Cerebellar cortex (tissue), 1 donor: Measurements from ENCODE around the gene HOXB5.

Experiments
- DNase-seq: peaks from one replicate; pipeline ENCODE4 v3.0.0-alpha.2; 2015; ENCODE audit warnings: low spot score

The HOXB5 gene

DNA sequence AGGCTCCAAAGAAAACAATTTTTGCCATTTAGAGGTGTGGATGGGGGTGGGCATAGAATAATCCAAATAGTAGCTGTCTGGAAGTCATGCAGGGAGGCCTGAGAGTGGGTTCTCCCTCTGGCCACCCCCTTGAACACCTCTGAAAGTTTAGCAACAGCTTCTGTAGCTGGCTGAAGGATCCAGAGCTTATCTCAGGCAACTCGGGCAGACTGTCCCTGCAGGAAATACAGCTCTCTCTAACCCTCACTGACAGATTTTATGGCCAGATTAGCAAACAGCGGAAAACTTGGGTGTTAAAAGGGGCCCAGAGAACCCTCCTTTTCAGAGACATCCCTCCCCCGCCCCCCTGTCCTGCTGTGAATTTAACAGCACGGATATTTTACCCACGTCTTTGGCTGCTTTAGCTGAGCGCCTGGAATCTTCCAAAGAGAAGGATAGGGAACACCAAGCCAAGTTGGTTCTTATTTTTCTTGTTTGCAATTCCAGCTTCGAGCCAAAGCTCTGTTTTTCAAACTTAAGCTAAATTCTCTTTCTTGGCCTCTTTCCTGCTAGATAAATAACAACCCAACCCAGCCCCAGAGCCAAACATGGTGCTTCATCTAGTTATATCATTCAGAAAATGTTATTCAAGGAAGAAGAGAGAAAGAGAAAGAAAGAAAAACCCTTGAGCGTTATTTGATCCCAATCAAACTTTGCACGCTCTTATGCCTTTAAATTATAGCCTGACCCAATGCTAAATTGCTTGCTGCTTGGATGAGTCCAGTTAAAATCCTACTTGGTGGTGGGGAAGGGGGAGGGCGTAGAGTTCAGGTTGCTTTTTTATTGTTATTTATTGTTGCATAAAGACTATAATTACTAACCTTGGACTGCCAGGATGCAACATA is 46.4 kb downstream of the HOXB5 start:
- DNase-seq = no peak

DNA sequence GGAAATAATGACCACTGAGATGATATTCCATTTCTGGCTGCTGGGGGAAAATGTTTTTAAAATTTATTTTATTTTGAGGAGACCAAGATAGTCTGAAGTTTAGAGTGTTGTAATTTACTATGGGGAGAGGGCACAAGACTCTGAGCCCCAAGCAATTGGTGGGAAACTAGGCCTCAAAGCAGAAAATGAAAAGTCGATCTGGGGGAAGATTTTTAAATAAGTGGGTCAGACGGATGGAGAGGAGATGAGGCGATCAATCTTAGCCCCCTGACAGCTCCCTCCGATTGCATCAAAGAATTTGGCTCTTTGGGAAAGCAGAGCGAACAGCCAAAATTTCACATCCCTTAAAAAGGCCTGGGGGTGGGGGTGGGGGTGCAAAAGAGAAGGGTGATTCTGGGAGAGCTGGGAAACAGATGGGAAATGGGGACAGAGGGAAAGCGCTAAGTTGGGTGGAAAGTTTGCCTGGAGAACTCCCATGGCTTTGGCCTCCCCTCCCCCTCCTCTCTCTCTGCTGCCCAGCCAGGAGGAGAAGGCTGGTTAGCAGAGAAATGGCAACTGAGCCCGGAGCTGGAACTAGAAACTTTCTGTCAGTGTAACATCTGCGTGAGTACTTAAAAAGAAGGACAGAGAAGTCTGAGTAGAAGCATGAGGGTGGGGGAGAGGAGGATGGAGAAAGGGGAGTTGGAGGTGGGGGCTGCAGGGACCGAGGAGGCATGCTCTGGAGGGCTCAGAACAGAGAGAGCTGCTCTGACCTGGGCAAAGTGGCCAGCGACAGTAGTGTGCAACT is 47.2 kb downstream of the HOXB5 start:
- peak; percentile 52 for DNase-seq

DNA sequence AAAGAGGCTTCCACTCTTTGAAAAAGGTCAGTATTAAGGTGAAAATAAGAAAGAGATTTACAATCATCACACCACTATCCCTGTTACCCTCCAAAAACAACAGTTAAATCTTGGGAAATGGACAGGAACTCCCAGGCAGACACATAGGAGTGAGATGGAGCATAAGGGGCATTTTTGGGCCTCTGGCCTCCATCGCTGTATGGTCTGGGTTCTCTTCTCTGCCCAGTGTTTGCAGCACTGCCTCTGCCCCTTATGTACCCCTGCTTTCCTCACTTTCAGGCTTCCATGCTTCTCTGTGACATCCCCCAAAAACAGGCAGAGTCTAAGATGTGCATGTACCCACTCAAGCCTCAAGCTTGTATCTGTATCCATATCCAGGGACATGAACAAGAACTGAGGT is 48.0 kb downstream of the HOXB5 start:
- no peak for DNase-seq

DNA sequence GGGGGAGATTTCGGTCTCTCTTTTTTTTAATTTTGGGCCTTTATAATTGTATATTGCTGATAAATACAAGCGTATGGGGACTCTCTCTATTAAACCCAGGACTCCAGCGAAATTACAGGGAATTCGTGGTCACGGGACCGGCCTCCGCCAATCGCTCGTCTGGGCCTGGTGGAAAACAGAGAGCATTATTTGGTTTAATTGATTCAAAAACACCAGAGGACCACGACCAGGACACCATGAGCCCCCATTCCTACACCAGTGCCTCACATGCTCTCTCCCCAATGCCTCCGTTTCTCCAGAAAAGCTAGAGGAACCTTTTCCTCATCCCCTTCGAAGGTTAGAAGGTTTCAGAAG is 48.6 kb downstream of the HOXB5 start, which contains the start of gene HOXB2:
TSS of gene HOXB2 (minus strand) at position 88 of the 354 bp plus-strand sequence. CDS start 198 bp downstream, outside the sequence.
- no peak for DNase-seq

DNA sequence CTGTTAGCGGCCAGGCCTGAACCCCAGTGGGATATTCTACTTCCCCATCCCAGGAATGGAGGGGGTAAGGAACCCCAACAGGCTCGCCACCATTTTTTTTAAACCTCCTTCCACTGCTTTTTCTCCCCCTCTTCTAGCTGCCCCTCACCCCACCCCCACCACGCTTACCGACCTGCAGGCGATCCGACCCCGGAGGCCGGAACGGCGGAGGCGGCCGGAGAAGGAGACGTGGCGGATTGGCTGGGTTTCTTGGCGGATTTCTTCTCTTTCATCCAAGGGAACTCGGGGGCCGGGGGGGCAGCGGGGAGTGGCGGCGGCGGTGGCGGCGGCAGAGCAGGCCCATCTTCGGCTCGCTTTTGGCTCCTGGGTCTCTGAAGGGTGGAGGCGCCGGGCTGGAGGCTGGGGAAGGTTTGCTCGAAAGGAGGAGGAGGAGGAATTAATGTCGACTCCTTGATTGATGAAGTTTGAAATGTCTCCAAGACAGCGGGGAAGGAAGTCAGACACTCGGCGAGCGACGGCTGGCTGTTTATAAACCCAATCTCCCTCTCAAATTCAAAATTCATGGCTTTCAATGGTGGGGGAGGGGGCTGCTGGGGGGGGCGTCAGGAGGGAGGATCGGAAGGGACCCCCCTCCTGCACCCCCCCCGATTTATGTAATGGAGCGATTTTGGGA is 49.1 kb downstream of the HOXB5 start:
- no peak for DNase-seq

DNA sequence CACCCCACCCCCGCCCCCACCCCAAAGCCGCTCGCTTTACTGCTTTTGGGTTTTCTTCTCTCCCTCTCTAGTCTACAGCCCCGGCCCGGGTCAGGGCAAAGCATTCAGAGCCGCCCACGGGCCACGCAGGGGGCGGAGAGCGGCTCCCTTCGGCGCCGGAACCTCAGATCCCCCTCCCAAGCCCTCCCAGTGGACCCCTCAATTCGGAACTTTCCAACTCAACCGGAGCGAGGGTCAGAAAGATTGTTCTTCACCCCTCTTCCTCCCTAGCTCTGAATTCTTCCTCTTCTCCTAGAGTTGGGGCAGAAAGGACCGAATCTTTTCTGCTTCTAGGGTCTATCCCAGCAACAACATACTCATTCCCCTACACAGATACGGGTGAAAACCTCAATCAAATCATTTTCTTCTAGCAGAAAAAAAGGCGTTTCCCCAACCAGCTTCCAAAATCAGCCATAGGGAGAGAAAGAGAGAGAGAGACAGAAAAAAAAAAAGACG is 49.7 kb downstream of the HOXB5 start:
- no peak for DNase-seq

DNA sequence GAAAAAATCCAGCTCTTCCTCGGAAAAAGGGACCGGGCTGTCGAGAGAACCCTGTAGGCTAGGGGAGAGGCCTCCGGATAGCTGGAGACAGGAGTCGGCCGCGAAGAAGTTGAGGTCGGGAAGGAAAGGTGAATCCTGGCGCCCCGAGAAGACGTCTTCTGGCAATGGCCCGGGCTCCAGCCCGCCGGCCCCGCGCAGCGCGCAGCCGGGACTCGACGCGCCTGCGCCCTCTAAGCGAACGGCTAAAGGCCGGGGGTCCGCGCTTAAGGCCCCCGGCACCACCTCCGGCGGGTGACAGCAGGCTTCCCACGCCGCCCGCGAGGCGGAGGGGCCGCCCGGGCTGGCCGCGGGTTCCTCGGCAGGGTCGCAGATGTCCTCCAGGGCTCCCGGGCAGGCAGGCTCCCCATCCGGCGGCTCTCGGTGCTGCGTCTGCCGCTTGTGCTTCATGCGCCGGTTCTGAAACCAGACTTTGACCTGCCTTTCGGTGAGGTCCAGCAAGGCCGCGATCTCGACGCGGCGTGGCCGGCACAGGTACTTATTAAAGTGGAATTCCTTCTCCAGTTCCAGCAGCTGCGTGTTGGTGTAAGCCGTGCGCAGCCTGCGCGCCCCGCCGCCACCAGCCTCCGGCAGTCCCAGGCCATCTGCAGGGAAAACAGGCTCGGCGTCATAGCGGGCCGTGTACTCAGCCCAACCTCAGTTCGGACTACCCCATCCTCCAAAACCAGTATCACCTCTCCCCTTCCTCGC is 50.3 kb downstream of the HOXB5 start:
- no peak for DNase-seq

DNA sequence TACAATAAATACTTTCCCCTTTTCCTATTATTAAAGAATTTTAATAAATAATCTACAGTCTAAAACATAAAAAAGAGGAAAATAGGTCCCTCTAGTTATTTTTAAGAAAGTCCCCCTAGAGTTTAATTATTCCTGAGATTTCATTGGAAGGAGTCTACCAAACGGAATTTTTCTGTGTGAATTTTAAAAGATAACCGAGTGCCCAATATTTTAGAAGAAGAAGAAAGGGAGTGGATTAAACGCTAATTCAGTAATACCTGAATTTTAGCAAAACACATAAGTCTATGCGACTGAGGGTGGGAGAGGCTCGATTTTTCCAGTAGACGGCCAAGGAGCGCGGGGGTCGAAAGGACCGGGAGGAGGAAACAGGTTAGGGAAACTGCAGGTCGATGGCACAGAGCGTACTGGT is 50.9 kb downstream of the HOXB5 start:
- no peak for DNase-seq

DNA sequence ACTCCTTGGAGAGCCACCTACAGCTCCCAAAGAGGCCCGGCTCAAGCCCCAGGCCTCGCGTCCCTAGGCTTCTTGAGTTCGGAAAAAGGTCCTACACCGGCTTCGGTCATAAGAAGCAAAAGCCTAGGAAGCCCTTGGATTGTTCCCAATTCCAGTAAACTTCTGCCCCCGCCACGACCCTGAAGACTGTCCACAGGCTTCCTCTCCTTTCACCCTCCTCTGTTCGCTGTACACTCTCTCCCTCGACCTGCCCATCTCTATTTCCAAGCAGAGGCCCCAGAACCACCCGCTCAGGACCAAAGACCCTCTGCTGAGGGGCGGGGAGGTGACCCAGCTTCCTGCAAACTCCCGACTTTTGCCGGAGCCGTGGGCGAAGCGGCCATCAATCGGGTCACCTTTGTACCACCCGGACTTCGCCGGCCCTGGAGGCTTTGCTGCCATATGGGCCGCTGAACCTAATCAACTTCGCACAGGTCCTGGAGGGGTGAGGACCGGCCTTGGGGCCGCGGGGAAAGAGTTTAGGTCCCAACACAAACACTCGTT is 51.4 kb downstream of the HOXB5 start:
- DNase-seq = no peak

DNA sequence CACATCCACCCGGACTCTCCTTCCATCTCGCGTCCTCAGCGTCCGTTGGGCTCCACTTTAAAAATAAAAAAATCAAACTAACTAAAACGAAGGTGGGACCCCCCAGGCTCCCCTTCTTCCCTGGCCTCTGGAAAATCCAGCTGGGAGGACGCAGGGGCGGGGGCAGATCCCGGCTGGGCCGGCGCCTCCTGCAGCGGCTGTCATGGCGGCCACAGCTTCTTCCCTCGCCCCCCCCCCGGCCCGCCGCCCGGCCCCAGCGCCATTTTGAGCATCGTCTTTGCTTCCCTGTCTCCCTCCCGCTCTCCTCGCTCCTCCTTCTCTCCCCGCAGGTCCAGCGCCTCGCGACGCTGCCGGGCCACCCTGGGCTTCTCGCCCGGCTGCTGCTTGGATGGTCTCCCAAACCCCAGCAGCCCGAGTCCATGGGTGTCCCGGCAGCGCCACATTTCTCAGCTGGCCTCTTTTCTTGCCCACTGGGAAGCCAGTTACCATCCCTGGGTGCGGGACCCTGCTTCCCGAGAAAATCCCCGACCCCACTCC is 51.9 kb downstream of the HOXB5 start:
- no peak for DNase-seq
